Nephron progenitor cell (in vitro differentiated cells): ENCODE results near the gene HAUS1.

ENCODE experiments used
- DNase-seq: peaks from one replicate; pipeline ENCODE4 v3.0.0; 2021
- H3K27ac Mint-ChIP-seq: 2 replicates; pipeline ENCODE4 v1.8.0; 2021; ENCODE audit warnings: mild to moderate bottlenecking, moderate library complexity, mixed read lengths
- H3K27me3 Mint-ChIP-seq: 2 replicates; pipeline ENCODE4 v1.8.0; 2021; ENCODE audit warnings: mild to moderate bottlenecking, low read depth, mixed read lengths; ENCODE audit not compliant: poor library complexity
- H3K36me3 Mint-ChIP-seq: 2 replicates; pipeline ENCODE4 v1.8.0; 2021; ENCODE audit warnings: low read depth, mixed read lengths
- H3K4me1 Mint-ChIP-seq: 2 replicates; pipeline ENCODE4 v1.8.0; 2021; ENCODE audit warnings: mixed read lengths
- H3K4me3 Mint-ChIP-seq: 2 replicates; pipeline ENCODE4 v1.8.0; 2021; ENCODE audit warnings: mild to moderate bottlenecking, moderate library complexity, mixed read lengths
- H3K9me3 Mint-ChIP-seq: 2 replicates; pipeline ENCODE4 v1.8.0; 2021; ENCODE audit warnings: mild to moderate bottlenecking, moderate library complexity, mixed read lengths
- CTCF ChIP-seq: fragments of 200-600 bp; sonication (generic); IDR thresholded peaks from 2 replicates; pipeline ENCODE4 v1.5.0; 2021; ENCODE audit warnings: antibody characterized with exemption

HAUS1 gene

GRCh38 chr18:46097431-46097800 is 6.8 kb upstream of the HAUS1 start:
- Mint-ChIP-seq H3K27me3 (no peaks in the 10 kb centered on the region), H3K4me1 (peaks cover 26% of the 10 kb centered on the region), H3K36me3 (peaks cover 40% of the 10 kb centered on the region), H3K4me3 (peak overlapping the region; percentile 99), H3K27ac (peak overlapping the region; percentile 98), H3K9me3 (peaks cover 9% of the 10 kb centered on the region)
- no peak for DNase-seq
- TF ChIP-seq CTCF = no peak

GRCh38 chr18:46097801-46098615 is 6.2 kb upstream of the HAUS1 start, which contains the start of gene ATP5F1A:
Gene ATP5F1A (minus strand): TSS chr18:46098296. CDS start chr18:46098231, 65 bp downstream.
- peak; percentile 81 for DNase-seq
- H3K36me3 Mint-ChIP-seq = peaks cover 34% of the 10 kb centered on the region
- no peaks in the 10 kb centered on the region for H3K27me3 Mint-ChIP-seq
- H3K4me3 Mint-ChIP-seq = peak within 1 kb of the TSS; percentile 99
- H3K27ac Mint-ChIP-seq = peak within 1 kb of the TSS; percentile 98
- no peak for TF ChIP-seq CTCF
- H3K4me1 Mint-ChIP-seq = peaks cover 26% of the 10 kb centered on the region
- peaks cover 9% of the 10 kb centered on the region for H3K9me3 Mint-ChIP-seq

GRCh38 chr18:46098616-46098933 is 5.6 kb upstream of the HAUS1 start:
- peaks cover 26% of the 10 kb centered on the region for H3K4me1 Mint-ChIP-seq
- no peak for TF ChIP-seq CTCF
- peaks cover 28% of the 10 kb centered on the region for H3K36me3 Mint-ChIP-seq
- no peaks in the 10 kb centered on the region for H3K27me3 Mint-ChIP-seq
- H3K4me3 Mint-ChIP-seq = peak overlapping the region; percentile 99
- peaks cover 9% of the 10 kb centered on the region for H3K9me3 Mint-ChIP-seq
- peak overlapping the region; percentile 98 for H3K27ac Mint-ChIP-seq
- no peak for DNase-seq

GRCh38 chr18:46099463-46099862 is 4.7 kb upstream of the HAUS1 start:
- H3K27ac Mint-ChIP-seq = no peak overlapping the region
- peaks cover 32% of the 10 kb centered on the region for H3K4me1 Mint-ChIP-seq
- no peaks in the 10 kb centered on the region for H3K27me3 Mint-ChIP-seq
- H3K36me3 Mint-ChIP-seq = peaks cover 19% of the 10 kb centered on the region
- H3K4me3 Mint-ChIP-seq = no peak overlapping the region
- H3K9me3 Mint-ChIP-seq = peaks cover 4% of the 10 kb centered on the region
- DNase-seq = no peak
- no peak for TF ChIP-seq CTCF

GRCh38 chr18:46109386-46109785 is 5.2 kb downstream of the HAUS1 start:
- Mint-ChIP-seq H3K36me3 (peaks cover 71% of the 10 kb centered on the region), H3K4me1 (peaks cover 22% of the 10 kb centered on the region), H3K27ac (no peak overlapping the region), H3K4me3 (no peak overlapping the region), H3K9me3 (peaks cover 20% of the 10 kb centered on the region), H3K27me3 (peaks cover 2% of the 10 kb centered on the region)
- no peak for DNase-seq
- TF ChIP-seq CTCF = no peak

GRCh38 chr18:46110406-46110805 is 6.2 kb downstream of the HAUS1 start:
- Mint-ChIP-seq H3K27ac (no peak overlapping the region), H3K4me1 (peaks cover 16% of the 10 kb centered on the region), H3K9me3 (peaks cover 20% of the 10 kb centered on the region), H3K36me3 (peaks cover 81% of the 10 kb centered on the region), H3K27me3 (peaks cover 2% of the 10 kb centered on the region), H3K4me3 (no peak overlapping the region)
- TF ChIP-seq CTCF = no peak
- DNase-seq = no peak
